Activated CD4-positive, alpha-beta T cell treated with anti-CD3 and anti-CD28 coated beads, Interleukin-2, amount 10 ng/mL, durations not matched to agents 24 days and 14 days (primary cell): ENCODE measurements around the gene IDNK. TPM values are rescaled to one million over a fixed set of nuclear protein-coding genes. Genes with fewer than 3 reads are reported as not detected.

ENCODE experiments used
- DNase-seq: peaks from one replicate; pipeline ENCODE4 v3.0.0; 2022
- H3K27ac Mint-ChIP-seq: one replicate; pipeline ENCODE4 v1.8.0; 2022; ENCODE audit warnings: mild to moderate bottlenecking, mixed read lengths
- H3K27me3 Mint-ChIP-seq: one replicate; pipeline ENCODE4 v1.8.0; 2022; ENCODE audit warnings: mixed read lengths
- H3K36me3 Mint-ChIP-seq: one replicate; pipeline ENCODE4 v1.8.0; 2022; ENCODE audit warnings: low read depth, mild to moderate bottlenecking, mixed read lengths
- H3K4me1 Mint-ChIP-seq: one replicate; pipeline ENCODE4 v1.8.0; 2021; ENCODE audit warnings: mixed read lengths
- H3K4me3 Mint-ChIP-seq: one replicate; pipeline ENCODE4 v1.8.0; 2022; ENCODE audit warnings: mild to moderate bottlenecking, moderate library complexity, mixed read lengths
- H3K9me3 Mint-ChIP-seq: one replicate; pipeline ENCODE4 v1.8.0; 2021; ENCODE audit warnings: mixed read lengths
- intact Hi-C: fragments of 100-400 bp; cut with micrococcal nuclease; formaldehyde crosslinking; loops from one replicate; pipeline ENCODE4 v1.15.1; 2023
- total RNA-seq: library from RNA; stranded (reverse); gene quantifications from 2 replicates; pipeline ENCODE4 v1.2.3, GENCODE V29; 2022

Gene IDNK
- total RNA-seq, 1 donor from 2014 or later, result 4.5 TPM

GRCh38 chr9:83646500-83647239 is 23.7 kb downstream of the IDNK start:
- H3K4me1 Mint-ChIP-seq, result no peaks in the 10 kb centered on the region
- H3K27ac Mint-ChIP-seq, result no peak overlapping the region
- H3K36me3 Mint-ChIP-seq, result peaks cover 17% of the 10 kb centered on the region
- DNase-seq, result no peak
- H3K9me3 Mint-ChIP-seq, result peaks cover under 1% of the 10 kb centered on the region
- H3K4me3 Mint-ChIP-seq, result no peak overlapping the region
- no peaks in the 10 kb centered on the region for H3K27me3 Mint-ChIP-seq
- intact Hi-C loops, result no loop called here

- H3K27ac Mint-ChIP-seq, result no peak overlapping the region
- DNase-seq, result peak; percentile 91
- no peak overlapping the region for H3K4me3 Mint-ChIP-seq
- H3K36me3 Mint-ChIP-seq, result peaks cover 35% of the 10 kb centered on the region
- no peaks in the 10 kb centered on the region for H3K27me3 Mint-ChIP-seq
- peaks cover 4% of the 10 kb centered on the region for H3K9me3 Mint-ChIP-seq
- peaks cover 3% of the 10 kb centered on the region for H3K4me1 Mint-ChIP-seq
- intact Hi-C loops, result loop anchor here (1.0 kb wide), 1 partner anchor 26 kb away; the partner anchor contains the start of gene IDNK
Measured at GRCh38 chr9:83649080-83649479, 26.1 kb downstream of the IDNK start.

- Mint-ChIP-seq H3K36me3 (peaks cover 39% of the 10 kb centered on the region), H3K9me3 (peaks cover 4% of the 10 kb centered on the region), H3K4me3 (no peak overlapping the region), H3K4me1 (peaks cover 3% of the 10 kb centered on the region), H3K27me3 (no peaks in the 10 kb centered on the region), H3K27ac (no peak overlapping the region)
- DNase-seq, result no peak
- intact Hi-C loops, result loop anchor here (1.0 kb wide), 1 partner anchor 26 kb away; the partner anchor contains the start of gene IDNK
Measured at GRCh38 chr9:83649515-83649914, 26.6 kb downstream of the IDNK start.

GRCh38 chr9:83651558-83651957 is 28.6 kb downstream of the IDNK start:
- intact Hi-C loops, result no loop called here
- Mint-ChIP-seq H3K9me3 (peaks cover 4% of the 10 kb centered on the region), H3K27ac (no peak overlapping the region), H3K36me3 (peaks cover 46% of the 10 kb centered on the region), H3K27me3 (no peaks in the 10 kb centered on the region), H3K4me1 (peaks cover 8% of the 10 kb centered on the region), H3K4me3 (no peak overlapping the region)
- no peak for DNase-seq

DNA sequence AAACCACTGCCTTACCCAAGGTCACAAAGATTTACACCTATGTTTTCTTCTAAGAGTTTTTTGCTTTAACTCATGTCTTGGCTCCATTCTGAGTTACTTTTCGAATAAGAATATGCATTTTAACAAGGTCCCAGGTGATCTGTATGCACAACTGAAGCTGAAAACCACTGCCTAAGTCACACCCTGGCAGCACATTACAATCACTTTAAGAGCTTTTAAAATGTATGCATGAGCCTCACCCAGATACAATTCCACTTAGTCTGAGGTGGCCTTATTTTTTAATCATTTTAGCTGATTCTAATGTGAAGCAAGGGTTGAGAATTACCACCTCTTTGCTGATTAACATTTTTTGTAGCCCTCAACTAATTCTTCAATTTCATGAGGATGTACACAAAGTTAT is 29.5 kb downstream of the IDNK start:
- H3K27me3 Mint-ChIP-seq, result no peaks in the 10 kb centered on the region
- intact Hi-C loops, result no loop called here
- peaks cover 8% of the 10 kb centered on the region for H3K4me1 Mint-ChIP-seq
- peaks cover 4% of the 10 kb centered on the region for H3K9me3 Mint-ChIP-seq
- H3K4me3 Mint-ChIP-seq, result no peak overlapping the region
- DNase-seq, result no peak
- H3K36me3 Mint-ChIP-seq, result peaks cover 45% of the 10 kb centered on the region
- no peak overlapping the region for H3K27ac Mint-ChIP-seq

DNA sequence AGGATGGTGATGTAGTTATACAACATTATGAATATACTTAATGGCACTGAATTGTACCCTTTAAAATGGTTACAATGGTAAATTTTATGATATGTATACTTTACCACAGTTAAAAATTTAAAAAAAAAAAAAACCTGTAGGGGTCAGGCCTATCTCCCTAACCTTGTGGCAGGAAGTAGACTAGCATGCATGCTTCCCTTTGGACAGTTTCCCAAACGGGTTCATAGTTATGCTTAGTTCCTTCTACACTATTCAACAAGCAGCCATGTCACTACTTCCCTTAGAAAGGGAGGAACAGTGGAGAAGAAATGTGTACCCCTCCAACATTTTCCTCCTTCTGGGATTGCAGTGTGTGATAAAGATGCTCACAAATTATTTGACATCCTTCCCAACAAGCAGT is 32.5 kb downstream of the IDNK start:
- DNase-seq, result no peak
- Mint-ChIP-seq H3K27ac (no peak overlapping the region), H3K4me3 (no peak overlapping the region), H3K36me3 (peaks cover 48% of the 10 kb centered on the region), H3K4me1 (peaks cover 8% of the 10 kb centered on the region), H3K9me3 (peaks cover 4% of the 10 kb centered on the region), H3K27me3 (no peaks in the 10 kb centered on the region)
- intact Hi-C loops, result no loop called here

DNA sequence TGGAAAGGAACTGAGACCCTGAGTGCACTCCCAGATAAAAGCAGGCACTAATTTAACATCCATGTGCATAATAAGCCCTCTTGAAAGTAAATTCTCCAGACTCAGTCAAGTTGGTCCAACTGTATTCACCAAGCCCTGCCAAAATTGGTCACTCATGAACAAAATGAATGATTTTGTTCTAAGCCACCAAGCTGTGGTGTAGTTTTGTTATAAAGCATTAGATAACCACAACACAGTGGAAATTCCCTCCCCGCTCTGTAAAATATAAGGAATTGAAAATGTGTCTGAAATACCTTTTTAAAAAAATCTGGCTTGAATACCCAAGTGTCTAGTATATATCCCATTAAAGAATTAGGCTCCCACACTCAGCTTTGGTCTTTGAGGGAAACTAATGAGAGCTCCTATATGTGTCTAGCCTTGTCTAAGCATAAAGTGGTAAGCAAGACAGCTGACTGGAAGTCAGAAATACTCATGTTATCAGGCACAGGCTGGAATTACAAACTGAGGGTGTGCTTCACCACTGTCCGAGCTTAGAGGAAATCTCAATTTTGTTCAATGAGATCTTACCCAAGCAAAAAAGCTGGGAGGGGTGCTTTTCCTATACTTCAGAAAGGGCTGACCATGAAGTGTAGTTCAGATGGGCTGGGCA is 33.2 kb downstream of the IDNK start:
- Mint-ChIP-seq H3K4me3 (no peak overlapping the region), H3K4me1 (peaks cover 8% of the 10 kb centered on the region), H3K9me3 (peaks cover 4% of the 10 kb centered on the region), H3K27me3 (no peaks in the 10 kb centered on the region), H3K36me3 (peaks cover 47% of the 10 kb centered on the region), H3K27ac (no peak overlapping the region)
- intact Hi-C loops, result no loop called here
- no peak for DNase-seq

GRCh38 chr9:83656952-83657351 is 34.0 kb downstream of the IDNK start:
- H3K4me1 Mint-ChIP-seq, result peaks cover 8% of the 10 kb centered on the region
- DNase-seq, result no peak
- H3K4me3 Mint-ChIP-seq, result no peak overlapping the region
- peaks cover 44% of the 10 kb centered on the region for H3K36me3 Mint-ChIP-seq
- peaks cover 1% of the 10 kb centered on the region for H3K9me3 Mint-ChIP-seq
- no peaks in the 10 kb centered on the region for H3K27me3 Mint-ChIP-seq
- intact Hi-C loops, result no loop called here
- H3K27ac Mint-ChIP-seq, result no peak overlapping the region

DNA sequence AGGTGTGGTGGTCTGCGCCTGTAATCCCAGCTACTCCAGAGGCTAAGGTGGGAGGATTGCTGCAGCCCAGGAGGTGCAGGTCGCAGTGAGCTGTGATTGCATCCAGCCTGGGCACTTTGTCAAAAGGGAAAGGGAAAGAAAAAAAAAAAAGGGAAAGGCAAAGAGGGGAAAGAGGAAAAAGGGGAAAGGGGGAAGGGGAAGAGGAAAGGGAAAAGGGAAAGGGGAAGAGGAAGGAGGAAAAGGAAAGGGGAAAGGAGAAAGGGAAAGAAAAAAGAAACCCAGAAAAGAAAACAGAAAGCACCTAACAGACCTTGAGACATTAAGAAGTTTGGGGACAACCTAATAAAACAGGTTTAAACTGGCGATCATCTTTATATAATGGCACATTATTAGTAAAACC is 40.0 kb downstream of the IDNK start:
- H3K4me3 Mint-ChIP-seq, result no peak overlapping the region
- H3K9me3 Mint-ChIP-seq, result no peaks in the 10 kb centered on the region
- H3K27ac Mint-ChIP-seq, result peak overlapping the region; percentile 13
- DNase-seq, result no peak
- intact Hi-C loops, result no loop called here
- peaks cover 57% of the 10 kb centered on the region for H3K36me3 Mint-ChIP-seq
- H3K27me3 Mint-ChIP-seq, result no peaks in the 10 kb centered on the region
- H3K4me1 Mint-ChIP-seq, result no peaks in the 10 kb centered on the region

DNA sequence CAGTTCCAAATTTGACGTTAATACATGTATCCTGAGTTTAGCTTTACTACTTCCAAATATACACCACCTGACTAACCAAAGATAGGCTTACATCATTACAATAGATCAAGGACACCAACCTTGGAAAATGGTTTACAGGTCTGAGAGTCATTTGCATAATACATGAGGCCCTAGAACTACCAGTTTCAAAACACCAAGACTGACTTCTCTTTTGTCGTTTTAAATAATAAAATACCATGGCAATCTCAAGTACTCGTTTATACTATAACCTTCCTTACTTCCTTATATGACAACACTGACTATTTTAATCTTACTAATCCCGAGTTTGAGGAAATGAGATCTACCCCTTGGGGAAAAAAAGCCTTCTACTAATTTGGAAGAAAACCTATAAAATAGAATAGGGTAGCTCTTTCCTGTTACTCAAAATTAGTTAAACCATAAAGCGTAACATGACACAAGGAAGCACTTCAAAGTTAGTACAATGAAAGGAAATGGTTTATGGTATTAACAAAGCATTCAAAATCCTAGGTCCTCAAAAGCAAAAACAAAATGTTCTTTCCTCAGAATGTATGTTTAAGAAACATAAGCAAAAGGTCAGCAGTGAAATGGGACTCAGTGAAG is 42.7 kb downstream of the IDNK start:
- H3K27me3 Mint-ChIP-seq, result no peaks in the 10 kb centered on the region
- no peak overlapping the region for H3K4me3 Mint-ChIP-seq
- intact Hi-C loops, result no loop called here
- H3K4me1 Mint-ChIP-seq, result peaks cover 2% of the 10 kb centered on the region
- no peak for DNase-seq
- no peaks in the 10 kb centered on the region for H3K9me3 Mint-ChIP-seq
- H3K27ac Mint-ChIP-seq, result no peak overlapping the region
- H3K36me3 Mint-ChIP-seq, result peaks cover 60% of the 10 kb centered on the region

- Mint-ChIP-seq H3K27me3 (no peaks in the 10 kb centered on the region), H3K36me3 (peaks cover 66% of the 10 kb centered on the region), H3K27ac (no peak overlapping the region), H3K9me3 (no peaks in the 10 kb centered on the region), H3K4me1 (peaks cover 2% of the 10 kb centered on the region), H3K4me3 (no peak overlapping the region)
- intact Hi-C loops, result no loop called here
- DNase-seq, result no peak
Measured at GRCh38 chr9:83669067-83669466, 46.1 kb downstream of the IDNK start.

DNA sequence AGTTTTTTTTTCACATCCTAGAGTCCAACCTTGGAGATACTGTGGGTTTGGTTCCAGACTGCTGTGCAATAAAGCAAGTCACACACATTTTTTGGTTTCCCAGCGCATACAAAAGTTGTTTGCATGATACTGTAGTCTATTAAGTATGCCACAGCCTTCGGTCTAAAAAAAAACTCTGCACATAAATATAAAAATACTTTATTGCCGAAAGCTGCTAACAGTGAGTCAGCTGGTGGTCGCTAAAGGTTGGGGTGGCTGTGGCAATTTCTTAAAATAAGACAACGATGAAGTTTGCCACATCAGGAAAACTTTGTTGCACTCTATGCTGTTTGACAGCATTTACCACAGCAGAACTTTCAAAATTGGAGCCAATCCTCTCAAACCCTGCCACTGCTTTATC is 47.4 kb downstream of the IDNK start:
- Mint-ChIP-seq H3K27ac (no peak overlapping the region), H3K27me3 (no peaks in the 10 kb centered on the region), H3K4me1 (peaks cover 2% of the 10 kb centered on the region), H3K4me3 (no peak overlapping the region), H3K9me3 (no peaks in the 10 kb centered on the region), H3K36me3 (peaks cover 65% of the 10 kb centered on the region)
- intact Hi-C loops, result loop anchor here (5.0 kb wide), 1 partner anchor 37 kb away; the partner anchor contains the start of gene UBQLN1
- no peak for DNase-seq

GRCh38 chr9:83671451-83671850 is 48.5 kb downstream of the IDNK start:
- intact Hi-C loops, result loop anchor here (5.0 kb wide), 1 partner anchor 36 kb away; the partner anchor contains the start of gene UBQLN1
- H3K4me1 Mint-ChIP-seq, result peaks cover 2% of the 10 kb centered on the region
- no peak overlapping the region for H3K27ac Mint-ChIP-seq
- no peak for DNase-seq
- no peak overlapping the region for H3K4me3 Mint-ChIP-seq
- H3K27me3 Mint-ChIP-seq, result no peaks in the 10 kb centered on the region
- H3K9me3 Mint-ChIP-seq, result no peaks in the 10 kb centered on the region
- peaks cover 59% of the 10 kb centered on the region for H3K36me3 Mint-ChIP-seq

DNA sequence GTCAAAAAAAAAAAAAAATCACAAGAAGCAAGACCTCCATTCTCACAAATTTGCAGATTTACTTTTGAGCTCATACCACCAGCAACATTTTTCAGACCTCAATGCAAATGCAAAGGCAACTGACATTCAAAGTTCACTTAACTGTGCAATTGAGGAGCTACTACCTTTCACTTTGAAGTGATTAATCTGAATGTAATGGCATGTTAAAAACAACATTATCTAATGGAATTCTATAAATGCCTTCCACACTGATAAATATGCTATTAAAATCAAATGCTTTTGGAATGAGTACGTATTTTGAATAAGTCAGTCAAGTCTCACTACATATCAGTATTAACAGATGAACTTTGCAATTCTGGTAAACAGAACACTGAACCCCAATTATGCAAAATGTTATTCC is 52.5 kb downstream of the IDNK start:
- H3K27ac Mint-ChIP-seq, result no peak overlapping the region
- no peak overlapping the region for H3K4me3 Mint-ChIP-seq
- H3K4me1 Mint-ChIP-seq, result peaks cover 6% of the 10 kb centered on the region
- DNase-seq, result no peak
- H3K36me3 Mint-ChIP-seq, result peaks cover 69% of the 10 kb centered on the region
- H3K27me3 Mint-ChIP-seq, result no peaks in the 10 kb centered on the region
- H3K9me3 Mint-ChIP-seq, result no peaks in the 10 kb centered on the region
- intact Hi-C loops, result no loop called here
